Measurements from ENCODE around the gene SLC19A1.

The SLC19A1 gene

DNA sequence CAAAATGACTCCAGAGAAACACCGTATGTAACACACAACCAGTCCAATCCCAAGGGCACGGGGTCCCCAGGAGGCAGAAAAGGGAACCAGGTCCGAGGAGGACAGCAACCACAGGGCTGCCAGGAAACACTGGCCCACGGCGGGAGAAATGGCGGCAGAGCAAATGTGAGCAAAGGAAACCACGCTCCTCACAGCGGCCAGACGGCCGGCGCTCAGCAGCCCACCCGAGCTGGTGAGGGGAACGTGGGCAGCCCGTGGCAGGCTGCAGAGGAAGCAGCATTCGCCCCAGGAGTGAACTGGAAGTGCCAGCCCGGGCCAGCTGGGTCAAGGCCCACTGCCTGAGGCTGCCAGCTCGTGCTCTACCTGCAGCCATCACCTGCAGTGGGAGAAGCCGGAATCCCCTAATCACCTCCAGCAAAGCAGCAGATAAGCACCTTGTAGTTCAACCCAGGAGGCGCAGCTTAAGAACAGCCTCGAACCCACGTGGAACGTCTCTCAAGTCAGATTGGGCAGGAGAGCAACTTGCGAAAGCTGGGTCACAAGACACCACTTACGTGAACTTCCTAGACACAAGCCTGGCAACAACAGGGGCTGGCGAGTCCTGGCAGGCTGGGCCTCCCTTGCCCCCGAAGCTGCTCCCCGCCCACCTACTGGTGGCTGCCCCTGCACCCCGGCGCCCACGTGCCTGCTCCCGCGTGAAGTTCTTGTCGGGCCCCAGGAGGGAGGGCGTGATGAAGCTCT lies 6.7 kb downstream of the SLC19A1 start:
- DNase-seq (ENCODE audit: low read depth) = no peak
- no peak overlapping the region for H3K4me3 ChIP-seq (ENCODE audit: control insufficient read depth, low read depth, low read length)
- TF ChIP-seq, protein P1, sequence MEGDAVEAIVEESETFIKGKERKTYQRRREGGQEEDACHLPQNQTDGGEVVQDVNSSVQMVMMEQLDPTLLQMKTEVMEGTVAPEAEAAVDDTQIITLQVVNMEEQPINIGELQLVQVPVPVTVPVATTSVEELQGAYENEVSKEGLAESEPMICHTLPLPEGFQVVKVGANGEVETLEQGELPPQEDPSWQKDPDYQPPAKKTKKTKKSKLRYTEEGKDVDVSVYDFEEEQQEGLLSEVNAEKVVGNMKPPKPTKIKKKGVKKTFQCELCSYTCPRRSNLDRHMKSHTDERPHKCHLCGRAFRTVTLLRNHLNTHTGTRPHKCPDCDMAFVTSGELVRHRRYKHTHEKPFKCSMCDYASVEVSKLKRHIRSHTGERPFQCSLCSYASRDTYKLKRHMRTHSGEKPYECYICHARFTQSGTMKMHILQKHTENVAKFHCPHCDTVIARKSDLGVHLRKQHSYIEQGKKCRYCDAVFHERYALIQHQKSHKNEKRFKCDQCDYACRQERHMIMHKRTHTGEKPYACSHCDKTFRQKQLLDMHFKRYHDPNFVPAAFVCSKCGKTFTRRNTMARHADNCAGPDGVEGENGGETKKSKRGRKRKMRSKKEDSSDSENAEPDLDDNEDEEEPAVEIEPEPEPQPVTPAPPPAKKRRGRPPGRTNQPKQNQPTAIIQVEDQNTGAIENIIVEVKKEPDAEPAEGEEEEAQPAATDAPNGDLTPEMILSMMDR (conservative IDR thresholded peaks at IDR 0.05; ENCODE audit: control insufficient read depth, insufficient read depth, low read depth, low read length) = no peak

DNA sequence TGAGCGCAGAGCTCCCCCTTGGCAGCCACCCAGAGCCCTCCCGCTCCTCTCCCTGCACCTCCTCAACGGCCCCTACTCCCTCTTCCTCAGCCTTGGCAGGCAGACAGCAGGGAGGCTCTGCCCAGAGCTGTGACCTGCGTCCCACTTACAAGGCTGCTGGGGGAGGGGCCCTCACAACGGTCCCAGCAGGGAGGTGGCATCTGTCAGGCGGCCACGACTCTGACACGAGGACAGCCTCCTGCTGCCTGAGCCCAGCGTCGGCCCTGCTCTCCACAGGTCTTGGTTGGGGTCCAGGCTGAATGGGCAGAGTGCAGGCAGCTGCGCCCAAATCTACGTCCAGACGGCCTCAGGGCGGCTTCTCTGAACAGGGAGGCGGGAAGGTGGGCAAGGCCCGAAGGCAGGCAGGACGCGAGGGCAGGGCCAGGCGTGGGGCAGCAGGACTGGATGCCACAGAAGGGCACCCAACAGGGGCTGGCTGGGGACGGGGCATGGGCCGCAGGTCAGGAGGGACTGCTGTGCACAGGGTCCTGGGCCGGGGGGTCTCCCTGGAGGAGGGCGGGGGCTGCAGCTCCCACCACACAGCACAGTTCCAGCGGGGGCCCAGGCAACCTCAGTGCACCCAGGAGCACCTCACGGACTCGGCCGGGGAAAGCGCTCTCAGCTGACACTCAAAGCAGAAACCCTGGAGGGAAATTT lies 7.5 kb downstream of the SLC19A1 start:
- no peak overlapping the region for H3K4me3 ChIP-seq (ENCODE audit: control insufficient read depth, low read depth, low read length)
- TF ChIP-seq, protein P1 (conservative IDR thresholded peaks at IDR 0.05; ENCODE audit: control insufficient read depth, insufficient read depth, low read depth, low read length) = no peak
- no peak for DNase-seq (ENCODE audit: low read depth)

DNA sequence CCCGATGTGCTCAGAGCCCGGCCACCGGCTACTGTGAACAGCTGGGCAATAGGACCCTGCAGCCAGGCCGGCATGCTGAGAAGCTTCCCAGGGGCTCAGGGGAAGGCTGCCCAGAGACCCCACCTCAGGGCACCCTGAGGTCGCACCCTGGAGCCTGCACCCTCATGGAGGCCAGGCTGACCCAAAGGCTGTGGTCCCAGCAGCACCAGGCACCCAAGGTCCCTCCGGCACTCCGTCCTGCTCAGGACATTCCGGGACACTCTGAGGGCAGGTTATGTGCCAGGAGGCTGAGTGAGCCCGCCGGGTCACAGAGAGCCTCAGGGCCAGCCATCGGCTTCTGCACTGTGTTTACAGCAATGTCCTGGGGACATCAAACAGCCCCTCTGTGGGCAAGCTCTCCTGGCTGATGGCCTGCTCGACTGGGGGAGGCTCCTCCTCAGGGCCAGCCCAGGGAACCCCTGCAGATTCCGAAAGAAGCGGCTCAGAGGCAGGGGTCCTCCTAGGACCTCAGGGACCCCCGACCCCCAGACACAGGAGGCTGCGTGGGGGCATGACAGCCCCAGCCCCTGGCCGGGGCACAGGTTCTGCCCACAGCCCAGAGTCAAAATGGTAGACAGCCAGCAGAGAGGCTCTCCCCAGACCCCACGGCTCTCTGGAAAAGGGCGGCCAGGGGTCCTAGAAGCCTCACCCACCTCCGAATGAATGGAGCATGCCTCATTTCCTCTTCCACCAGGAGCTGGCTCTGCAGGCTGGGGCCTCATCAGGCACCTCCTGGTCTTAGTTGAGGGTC lies 8.2 kb downstream of the SLC19A1 start:
- H3K4me3 ChIP-seq (ENCODE audit: control insufficient read depth, low read depth, low read length) = no peak overlapping the region
- TF ChIP-seq, protein P1 (conservative IDR thresholded peaks at IDR 0.05; ENCODE audit: control insufficient read depth, insufficient read depth, low read depth, low read length) = no peak
- DNase-seq (ENCODE audit: low read depth) = no peak

DNA sequence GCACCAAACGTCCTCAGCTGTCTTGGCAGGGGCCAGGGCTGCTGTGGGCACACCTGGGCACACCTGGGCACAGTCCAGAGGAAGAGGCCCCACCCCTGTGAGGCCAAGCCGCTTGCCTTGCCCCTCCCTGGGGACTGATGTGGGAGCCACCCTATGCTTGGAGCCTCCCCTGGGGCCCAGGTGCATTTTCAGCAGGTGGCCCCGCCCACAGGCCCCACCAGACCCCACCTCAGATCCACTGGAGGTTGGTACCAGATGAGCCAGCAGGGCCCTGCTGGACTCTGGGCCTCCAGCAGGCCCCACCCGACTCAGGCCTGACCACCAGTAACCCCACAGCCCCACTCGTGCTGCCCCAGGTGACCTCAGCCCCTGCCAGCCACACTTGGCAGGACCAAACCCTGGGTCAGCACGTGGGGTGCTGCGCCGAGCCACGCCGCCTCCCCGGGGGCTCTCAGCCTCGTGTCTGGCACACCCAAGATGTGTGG lies 8.8 kb downstream of the SLC19A1 start:
- H3K4me3 ChIP-seq (ENCODE audit: control insufficient read depth, low read depth, low read length) = no peak overlapping the region
- TF ChIP-seq, protein P1 (conservative IDR thresholded peaks at IDR 0.05; ENCODE audit: control insufficient read depth, insufficient read depth, low read depth, low read length) = no peak
- no peak for DNase-seq (ENCODE audit: low read depth)

DNA sequence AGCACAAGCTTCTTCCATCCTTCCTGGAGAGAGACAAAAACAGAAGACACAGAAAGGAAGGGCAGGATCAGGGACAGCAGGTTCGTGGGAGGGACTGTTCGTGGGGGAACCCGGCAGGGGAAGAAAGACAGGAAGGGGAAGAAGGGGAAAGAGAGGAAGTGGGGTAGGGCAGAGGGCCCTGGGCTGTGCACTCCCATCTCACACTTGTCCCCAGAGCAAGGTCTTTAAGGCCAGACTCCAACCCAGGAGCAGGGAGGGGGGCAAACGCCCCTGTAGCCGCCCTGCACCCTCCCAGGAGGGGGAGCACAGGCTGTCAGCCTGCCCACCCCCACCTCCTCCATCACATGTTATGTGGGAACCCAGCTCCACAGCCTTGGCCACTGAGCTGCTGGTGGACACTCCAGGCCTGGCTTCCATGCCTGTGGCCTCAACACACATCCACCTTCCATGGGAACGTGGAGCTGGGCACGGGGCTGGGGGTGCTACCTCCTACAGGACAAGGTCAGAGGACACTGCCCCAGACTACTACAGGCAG lies 9.3 kb downstream of the SLC19A1 start:
- H3K4me3 ChIP-seq (ENCODE audit: control insufficient read depth, low read depth, low read length) = no peak overlapping the region
- TF ChIP-seq, protein P1 (conservative IDR thresholded peaks at IDR 0.05; ENCODE audit: control insufficient read depth, insufficient read depth, low read depth, low read length) = no peak
- no peak for DNase-seq (ENCODE audit: low read depth)

All from fibroblast of mammary gland (primary cell).